Measurements from ENCODE around the gene FZR1. TPM values are rescaled to one million over a fixed set of nuclear protein-coding genes. Genes with fewer than 3 reads are reported as not detected.
A peak's percentile ranks its signal among the peaks of the same experiment; 100 is the strongest.
"Not testable (repeated sequence)": the region's sequence is repeated elsewhere in the genome, so short reads cannot be mapped to it uniquely, and the experiment has no call there.

Gene FZR1
- total and polyA plus RNA-seq, 7 donors: 12.8 to 25.8 (median 24.3) TPM

DNA sequence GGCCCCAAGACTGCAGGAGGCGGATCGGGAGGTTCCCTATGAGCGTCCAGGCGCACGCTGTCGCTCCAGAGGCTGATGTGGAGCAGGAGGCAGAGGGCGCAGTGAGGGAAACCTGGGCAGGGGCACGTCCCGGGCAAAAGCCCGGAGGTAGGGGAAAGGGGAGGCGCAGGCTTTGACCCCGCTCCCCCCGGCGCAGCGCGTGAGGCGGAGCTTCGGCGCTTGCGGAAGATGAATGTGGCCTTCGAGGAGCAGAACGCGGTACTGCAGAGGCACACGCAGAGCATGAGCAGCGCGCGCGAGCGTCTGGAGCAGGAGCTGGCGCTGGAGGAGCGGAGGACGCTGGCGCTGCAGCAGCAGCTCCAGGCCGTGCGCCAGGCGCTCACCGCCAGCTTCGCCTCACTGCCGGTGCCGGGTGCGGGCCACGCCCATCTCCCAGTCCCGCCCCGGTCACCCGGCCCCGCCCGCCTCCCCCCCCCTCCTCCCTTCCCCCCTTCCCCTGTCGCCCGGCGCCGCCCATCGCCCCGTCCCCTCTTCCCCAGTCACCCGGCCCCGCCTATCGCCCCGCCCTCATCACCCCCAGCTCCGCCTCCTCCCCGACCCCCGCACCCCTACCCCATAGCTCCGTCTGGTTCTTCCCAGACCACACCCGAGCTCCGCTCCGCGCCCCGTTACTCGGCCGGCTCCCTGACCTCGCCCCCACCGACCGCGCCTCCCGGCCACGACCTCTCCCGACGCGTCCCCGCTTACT, 70.8 kb downstream of the FZR1 start:
- Histone ChIP-seq H3K36me3 (ENCODE audit: insufficient read depth in 1 of 2, low read depth in 1 of 2) (peaks cover 0 to 6% of the 10 kb centered on the region in 2 donors), H3K9me3 (no peaks in the 10 kb centered on the region), H3K27ac (no peak overlapping the region), H3K27me3 (ENCODE audit: insufficient read depth in 3 of 3, low read length in 2 of 3) (no peaks in the 10 kb centered on the region), H3K4me1 (peaks cover 10% of the 10 kb centered on the region), H3K4me3 (peak overlapping the region; percentile 55)
- DNase-seq (peak; percentile 66 to 83), ATAC-seq (peak in 2 of 4 donors; percentile 12 to 21)
- WGBS, 3 donors: 17 to 36% (median 26%) methylated on average over 36 to 73 of the region's 78 CpGs
- TF ChIP-seq, protein P1, sequence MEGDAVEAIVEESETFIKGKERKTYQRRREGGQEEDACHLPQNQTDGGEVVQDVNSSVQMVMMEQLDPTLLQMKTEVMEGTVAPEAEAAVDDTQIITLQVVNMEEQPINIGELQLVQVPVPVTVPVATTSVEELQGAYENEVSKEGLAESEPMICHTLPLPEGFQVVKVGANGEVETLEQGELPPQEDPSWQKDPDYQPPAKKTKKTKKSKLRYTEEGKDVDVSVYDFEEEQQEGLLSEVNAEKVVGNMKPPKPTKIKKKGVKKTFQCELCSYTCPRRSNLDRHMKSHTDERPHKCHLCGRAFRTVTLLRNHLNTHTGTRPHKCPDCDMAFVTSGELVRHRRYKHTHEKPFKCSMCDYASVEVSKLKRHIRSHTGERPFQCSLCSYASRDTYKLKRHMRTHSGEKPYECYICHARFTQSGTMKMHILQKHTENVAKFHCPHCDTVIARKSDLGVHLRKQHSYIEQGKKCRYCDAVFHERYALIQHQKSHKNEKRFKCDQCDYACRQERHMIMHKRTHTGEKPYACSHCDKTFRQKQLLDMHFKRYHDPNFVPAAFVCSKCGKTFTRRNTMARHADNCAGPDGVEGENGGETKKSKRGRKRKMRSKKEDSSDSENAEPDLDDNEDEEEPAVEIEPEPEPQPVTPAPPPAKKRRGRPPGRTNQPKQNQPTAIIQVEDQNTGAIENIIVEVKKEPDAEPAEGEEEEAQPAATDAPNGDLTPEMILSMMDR (IDR thresholded peaks at IDR 0.05): no peak
- intact Hi-C loops (cut with DNase I): loop anchor here (5.0 kb wide), 1 partner anchor 40 kb away; no protein-coding TSS in a partner anchor

DNA sequence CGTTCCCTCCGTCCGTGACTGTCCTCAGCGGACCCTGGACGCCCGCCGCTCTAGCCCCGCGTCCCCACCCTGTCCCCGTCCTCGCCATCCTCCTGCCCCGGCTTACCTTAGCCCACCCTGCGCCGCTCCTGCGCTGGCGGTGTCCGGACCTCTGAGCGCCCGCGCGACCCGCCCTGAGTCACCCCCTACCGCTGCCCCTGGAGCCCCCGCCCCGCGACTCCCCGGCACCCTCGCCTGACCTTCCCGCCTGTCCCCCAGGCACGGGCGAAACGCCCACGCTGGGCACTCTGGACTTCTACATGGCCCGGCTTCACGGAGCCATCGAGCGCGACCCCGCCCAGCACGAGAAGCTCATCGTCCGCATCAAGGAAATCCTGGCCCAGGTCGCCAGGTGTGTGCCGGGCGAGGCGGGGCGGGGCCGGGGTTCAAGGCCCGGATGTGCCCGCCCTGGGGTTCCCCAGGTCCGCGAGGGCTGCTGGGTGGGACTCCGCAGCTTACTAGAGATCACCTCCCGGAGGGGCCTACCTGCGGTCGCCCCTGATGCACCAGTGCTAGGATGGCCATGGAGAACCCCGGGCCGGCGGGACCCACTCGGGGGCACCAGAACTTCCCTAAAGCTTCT, 71.7 kb downstream of the FZR1 start:
- Histone ChIP-seq H3K4me1 (peaks cover 10% of the 10 kb centered on the region), H3K27me3 (ENCODE audit: insufficient read depth in 3 of 3, low read length in 2 of 3) (no peaks in the 10 kb centered on the region), H3K27ac (no peak overlapping the region), H3K36me3 (ENCODE audit: insufficient read depth in 1 of 2, low read depth in 1 of 2) (peaks cover 0 to 6% of the 10 kb centered on the region in 2 donors), H3K9me3 (no peaks in the 10 kb centered on the region), H3K4me3 (no peak overlapping the region)
- TF ChIP-seq, protein P1 (IDR thresholded peaks at IDR 0.05): no peak
- ATAC-seq: no peak
- 77 to 81% (median 80%) methylated on average over 46 to 60 of the region's 60 CpGs for WGBS, 3 donors
- intact Hi-C loops (cut with DNase I): loop anchor here (5.0 kb wide), 1 partner anchor 39 kb away; no protein-coding TSS in a partner anchor
- peak in 1 of 2 donors; percentile 31 for DNase-seq

DNA sequence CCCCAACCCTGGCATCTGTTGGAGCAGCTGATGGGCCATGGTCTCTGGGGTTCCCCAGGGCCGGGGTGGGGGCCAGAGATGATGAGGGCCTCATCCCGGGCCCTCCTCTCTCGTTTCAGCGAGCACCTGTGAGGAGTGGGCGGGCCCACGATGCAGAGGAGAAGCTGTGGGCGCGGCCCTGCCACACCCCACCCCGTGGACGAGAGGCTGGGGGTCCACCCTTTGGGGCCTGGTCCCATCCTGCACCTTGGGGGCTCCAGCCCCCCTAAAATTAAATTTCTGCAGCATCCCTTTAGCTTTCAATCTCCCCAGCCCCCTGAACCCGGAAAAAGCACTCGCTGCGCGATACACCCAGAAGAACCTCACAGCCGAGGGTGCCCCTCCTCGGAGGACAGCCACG, 72.3 kb downstream of the FZR1 start:
- H3K27me3 ChIP-seq (ENCODE audit: insufficient read depth in 3 of 3, low read length in 2 of 3): no peaks in the 10 kb centered on the region
- intact Hi-C loops (cut with DNase I): loop anchor here (5.0 kb wide), 1 partner anchor 39 kb away; no protein-coding TSS in a partner anchor
- H3K36me3 ChIP-seq (ENCODE audit: insufficient read depth in 1 of 2, low read depth in 1 of 2): peaks cover 0 to 6% of the 10 kb centered on the region in 2 donors
- no peak overlapping the region for H3K27ac ChIP-seq
- DNase-seq: no peak
- H3K4me3 ChIP-seq: no peak overlapping the region
- ATAC-seq: no peak
- peaks cover 10% of the 10 kb centered on the region for H3K4me1 ChIP-seq
- WGBS, 3 donors: 54 to 70% (median 62%) methylated on average over 12 to 17 of the region's 17 CpGs
- TF ChIP-seq, protein P1 (IDR thresholded peaks at IDR 0.05): no peak
- no peaks in the 10 kb centered on the region for H3K9me3 ChIP-seq

DNA sequence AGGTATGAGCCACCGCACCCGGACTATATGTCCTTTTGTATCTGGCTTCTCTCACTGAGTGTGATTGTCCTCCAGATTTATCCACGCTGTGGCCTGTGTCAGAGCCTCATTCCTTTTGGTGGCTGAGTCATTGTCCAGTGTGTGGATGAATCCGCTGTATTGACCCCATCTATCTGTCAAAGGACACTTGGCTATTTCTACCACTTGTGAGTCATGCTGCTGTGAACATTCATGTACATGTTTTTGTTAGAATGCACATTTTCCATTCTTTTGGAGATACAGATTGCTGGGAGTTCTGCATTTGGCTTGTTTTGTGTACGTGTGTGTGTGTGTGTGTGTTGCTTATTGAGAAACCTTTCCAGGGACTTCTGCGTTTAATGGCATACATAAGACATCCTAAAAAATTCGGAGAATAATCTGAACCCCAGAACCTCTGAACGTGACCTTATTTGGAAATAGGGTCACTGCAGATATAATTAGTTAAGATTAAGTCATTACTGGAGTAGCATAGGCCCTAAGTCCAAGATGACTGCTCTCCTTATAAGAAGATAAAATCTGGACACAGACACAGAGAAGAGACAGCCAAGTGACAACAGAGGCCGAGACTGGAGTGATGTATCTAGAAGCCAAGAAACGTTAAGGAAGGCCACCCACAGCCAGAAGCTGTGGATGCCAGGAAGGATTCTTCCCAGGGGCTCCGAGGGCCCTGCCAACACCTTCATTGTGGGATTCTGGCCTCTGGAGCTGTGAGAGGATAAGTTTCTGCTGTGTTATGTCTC, 74.2 kb downstream of the FZR1 start:
- Histone ChIP-seq H3K27me3 (ENCODE audit: insufficient read depth in 3 of 3, low read length in 2 of 3) (peaks cover 0 to 14% (median 3%) of the 10 kb centered on the region in 3 donors), H3K9me3 (no peaks in the 10 kb centered on the region), H3K4me3 (no peak overlapping the region), H3K4me1 (peaks cover 10% of the 10 kb centered on the region), H3K27ac (peak overlapping the region; percentile 23), H3K36me3 (ENCODE audit: insufficient read depth in 1 of 2, low read depth in 1 of 2) (peaks cover 0 to under 1% of the 10 kb centered on the region in 2 donors)
- 55 to 63% (median 60%) methylated on average over 11 of the region's 11 CpGs for WGBS, 3 donors
- no peak for DNase-seq
- TF ChIP-seq, protein P1 (IDR thresholded peaks at IDR 0.05): no peak
- ATAC-seq: peak; percentile 56 to 71 (median 70)
- intact Hi-C loops (cut with DNase I): no loop called here

DNA sequence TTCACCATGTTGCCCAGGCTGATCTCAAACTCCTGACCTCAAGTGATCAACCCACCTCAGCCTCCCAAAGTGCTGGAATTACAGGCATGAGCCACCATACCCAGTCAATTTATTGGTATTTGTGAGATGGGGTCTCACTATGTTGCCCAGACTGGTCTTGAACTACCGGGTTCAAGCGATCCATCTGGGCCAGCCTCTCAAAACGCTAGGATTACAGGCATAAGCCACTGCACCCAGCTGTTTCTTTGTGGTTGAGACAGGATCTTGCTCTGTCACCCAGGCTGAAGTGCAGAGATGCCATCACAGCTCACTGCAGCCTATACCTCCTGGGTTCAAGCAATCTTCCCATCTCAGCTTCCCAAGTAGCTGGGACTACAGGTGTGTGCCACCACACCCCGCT, 75.7 kb downstream of the FZR1 start:
- DNase-seq; H3K4me3 ChIP-seq; H3K4me1 ChIP-seq; ATAC-seq; H3K27ac ChIP-seq; intact Hi-C loops (cut with DNase I); H3K36me3 ChIP-seq (ENCODE audit: insufficient read depth in 1 of 2, low read depth in 1 of 2); H3K9me3 ChIP-seq: not testable (repeated sequence)
- WGBS, 3 donors: 68 to 77% (median 75%) methylated on average over 4 of the region's 4 CpGs
- peaks cover 0 to 26% (median 12%) of the 10 kb centered on the region in 3 donors for H3K27me3 ChIP-seq (ENCODE audit: insufficient read depth in 3 of 3, low read length in 2 of 3)

DNA sequence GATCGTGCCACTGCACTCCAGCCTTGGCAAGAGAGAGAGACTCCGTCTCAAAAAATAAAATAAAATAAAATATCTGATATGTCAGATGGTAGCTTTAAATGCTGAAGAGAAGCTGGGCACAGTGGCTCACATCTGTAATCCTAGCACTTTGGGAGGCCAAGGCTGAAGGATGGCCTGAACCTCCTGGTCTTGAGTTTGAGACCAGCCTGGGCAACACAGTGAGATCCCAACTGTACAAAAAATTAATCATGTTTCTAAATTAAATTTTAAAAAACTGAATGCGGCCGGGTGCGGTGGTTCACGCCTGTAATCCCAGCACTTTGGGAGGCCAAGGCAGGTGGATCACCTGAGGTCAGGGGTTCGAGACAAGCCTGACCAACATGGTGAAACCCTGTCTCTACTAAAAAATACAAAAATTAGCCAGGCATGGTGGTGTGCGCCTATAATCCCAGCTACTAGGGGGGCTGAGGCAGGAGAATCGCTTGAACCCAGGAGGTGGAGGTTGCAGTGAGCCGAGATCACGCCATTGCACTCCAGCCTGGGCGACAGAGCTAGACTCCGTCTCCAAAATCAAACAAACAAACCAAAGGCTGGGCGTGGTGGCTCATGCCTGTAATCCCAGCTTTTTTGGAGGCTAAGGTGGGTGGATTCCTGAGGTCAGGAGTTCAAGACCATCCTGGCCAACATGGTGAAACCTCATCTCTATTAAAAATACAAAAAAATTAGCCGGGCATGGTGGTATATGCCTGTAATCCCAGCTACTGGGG, 78.1 kb downstream of the FZR1 start:
- ATAC-seq; intact Hi-C loops (cut with DNase I): not testable (repeated sequence)

More for the DNA sequence above, 78.1 kb downstream of the FZR1 start:
- not testable (repeated sequence) for H3K9me3 ChIP-seq; H3K4me1 ChIP-seq; H3K4me3 ChIP-seq; DNase-seq; H3K36me3 ChIP-seq (ENCODE audit: insufficient read depth in 1 of 2, low read depth in 1 of 2); H3K27ac ChIP-seq
- peaks cover 0 to 28% (median 12%) of the 10 kb centered on the region in 3 donors for H3K27me3 ChIP-seq (ENCODE audit: insufficient read depth in 3 of 3, low read length in 2 of 3)
- WGBS, 3 donors: 80 to 87% (median 84%) methylated on average over 15 of the region's 15 CpGs
